Measurements from ENCODE around the gene EXD3.

EXD3 gene

DNA sequence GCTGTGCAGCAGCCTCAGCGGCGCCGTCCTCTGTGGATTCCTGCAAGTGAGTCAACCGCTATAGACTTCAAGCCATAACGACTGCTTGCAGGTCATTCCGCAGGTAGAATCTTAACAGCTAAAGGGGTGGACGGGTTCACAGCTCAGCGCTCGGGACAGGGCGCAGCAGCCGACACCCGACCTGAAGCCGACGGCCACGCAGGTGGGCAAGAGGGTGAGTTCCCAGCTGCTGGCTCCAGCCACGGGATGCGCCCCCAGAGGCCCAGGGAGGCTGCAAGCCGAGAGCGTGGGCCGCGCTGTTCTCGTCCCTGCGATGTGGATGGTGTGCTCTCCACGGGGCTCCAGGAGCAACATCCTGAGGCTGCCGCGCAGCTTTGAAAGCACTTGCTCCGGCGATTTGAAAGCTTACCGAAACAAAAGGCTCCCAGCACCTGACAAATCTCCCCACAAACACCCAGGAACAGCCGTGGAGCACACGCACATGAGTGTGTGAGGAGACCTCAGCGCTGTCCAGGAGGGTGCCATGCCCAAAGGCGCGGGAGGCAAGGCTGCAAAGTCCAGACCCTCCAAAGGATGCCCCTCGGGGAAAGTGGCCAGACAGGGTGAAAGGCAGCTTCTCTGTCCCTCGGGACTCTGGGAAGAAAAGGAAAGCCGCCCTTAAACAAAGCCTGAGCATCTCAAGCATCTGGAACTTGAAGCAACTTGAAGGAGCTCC is 48.7 kb downstream of the EXD3 start:
- no peak for DNase-seq

- DNase-seq: no peak
These were observed 49.4 kb downstream of the EXD3 start for GRCh38 chr9:137373611-137373980.

- DNase-seq: no peak
These were observed 50.0 kb downstream of the EXD3 start for GRCh38 chr9:137372693-137373610.

GRCh38 chr9:137371946-137372651 is 50.9 kb downstream of the EXD3 start:
- no peak for DNase-seq

DNA sequence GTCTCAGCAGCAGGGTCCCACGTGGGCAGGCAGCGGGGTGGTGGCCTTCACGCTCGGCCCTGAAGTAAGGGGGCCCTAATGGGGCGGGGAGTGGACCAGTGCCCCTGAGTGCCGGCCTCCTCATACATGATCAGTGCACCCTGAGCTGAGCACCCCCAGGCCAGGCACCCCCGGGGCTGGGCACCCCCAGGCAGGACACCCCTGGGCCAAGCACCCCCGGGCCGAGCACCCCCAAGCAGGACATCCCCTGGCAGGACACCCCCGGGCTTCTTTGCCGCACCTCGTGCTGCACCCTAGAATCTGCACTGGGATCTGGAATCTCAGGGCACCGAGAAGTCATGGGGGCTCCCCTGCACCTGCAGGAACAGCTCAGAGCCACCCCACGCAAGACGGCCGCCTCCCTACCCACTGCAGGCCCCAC is 51.4 kb downstream of the EXD3 start:
- DNase-seq: no peak

GRCh38 chr9:137370865-137371520 is 52.0 kb downstream of the EXD3 start:
- no peak for DNase-seq

DNA sequence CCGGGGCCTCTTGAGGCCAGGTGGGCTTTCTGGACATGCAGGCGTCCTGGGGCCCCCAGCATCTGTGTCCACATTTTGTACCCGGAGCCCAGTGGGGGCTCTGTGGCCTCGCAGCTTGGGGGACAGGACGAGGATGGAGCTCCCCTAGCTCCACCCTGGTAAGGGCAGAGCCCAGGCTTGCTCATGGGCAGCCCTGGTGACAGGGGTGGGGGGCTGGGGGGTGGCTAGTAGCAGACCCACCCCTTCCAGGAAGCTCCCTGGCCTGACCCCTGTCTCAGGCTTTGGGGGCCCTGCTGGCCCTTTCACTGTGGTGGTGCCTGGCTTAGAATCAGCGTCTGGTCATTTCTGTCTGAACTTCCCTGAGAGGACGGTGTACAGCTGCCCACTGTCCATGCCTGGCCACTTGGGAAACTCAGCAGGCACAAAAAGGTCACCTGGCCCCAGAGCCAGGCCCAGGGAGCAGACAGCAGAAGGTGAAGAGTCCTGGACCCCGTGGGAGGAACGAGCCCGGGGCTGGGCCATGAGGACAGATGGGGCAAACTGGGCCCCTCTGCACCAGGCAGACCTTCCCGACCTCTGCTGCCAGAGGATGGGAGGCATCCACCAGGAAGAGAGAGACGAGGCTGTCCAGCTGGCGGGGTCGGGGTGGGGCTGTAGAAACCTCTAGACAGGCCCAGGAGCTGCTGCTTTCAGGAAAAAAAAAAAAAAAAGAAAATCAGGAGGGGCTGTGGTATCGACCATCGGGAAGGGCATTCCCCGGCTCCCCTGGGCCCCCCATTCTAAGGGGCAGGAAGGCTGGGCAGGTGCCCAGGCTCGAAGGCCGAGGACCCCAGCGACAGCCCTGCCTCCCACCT is 52.8 kb downstream of the EXD3 start:
- DNase-seq: no peak

DNA sequence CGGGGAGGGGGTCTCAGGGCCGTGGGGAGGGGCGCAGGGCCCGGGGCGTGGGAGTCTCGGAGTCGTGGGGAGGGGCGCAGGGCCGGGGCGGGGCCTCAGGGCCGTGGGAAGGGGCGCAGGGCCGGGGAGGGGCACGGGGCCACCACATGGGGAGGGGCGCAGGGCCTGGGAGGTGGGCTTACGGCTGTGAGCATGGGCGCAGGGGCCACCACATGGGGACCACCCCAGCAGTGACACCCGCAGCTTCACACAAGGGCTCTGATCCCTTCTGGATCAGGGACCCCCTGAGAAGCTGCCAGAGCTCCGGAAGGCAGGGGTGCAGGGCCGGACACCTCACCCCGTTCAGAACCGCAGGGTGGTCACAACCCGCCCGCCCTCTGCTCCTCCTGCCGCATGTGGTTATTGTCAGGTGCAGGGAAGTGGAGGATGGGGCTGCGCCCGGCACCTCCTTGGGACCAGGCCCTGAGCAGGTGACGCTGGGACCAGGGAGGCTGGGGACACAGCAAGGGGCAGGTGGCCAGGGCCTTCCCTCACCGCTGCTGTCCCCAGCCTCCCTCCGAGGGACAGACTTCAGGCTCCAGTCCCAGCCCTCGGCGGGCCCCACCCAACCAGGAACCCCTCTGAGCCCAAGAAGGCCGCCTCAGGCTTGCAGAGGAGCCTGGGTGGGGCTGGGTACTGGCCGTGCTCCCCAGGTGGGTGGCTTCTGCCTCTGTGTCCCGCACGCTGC is 53.7 kb downstream of the EXD3 start:
- no peak for DNase-seq

GRCh38 chr9:137368431-137369035 is 54.4 kb downstream of the EXD3 start:
- DNase-seq: no peak

DNA sequence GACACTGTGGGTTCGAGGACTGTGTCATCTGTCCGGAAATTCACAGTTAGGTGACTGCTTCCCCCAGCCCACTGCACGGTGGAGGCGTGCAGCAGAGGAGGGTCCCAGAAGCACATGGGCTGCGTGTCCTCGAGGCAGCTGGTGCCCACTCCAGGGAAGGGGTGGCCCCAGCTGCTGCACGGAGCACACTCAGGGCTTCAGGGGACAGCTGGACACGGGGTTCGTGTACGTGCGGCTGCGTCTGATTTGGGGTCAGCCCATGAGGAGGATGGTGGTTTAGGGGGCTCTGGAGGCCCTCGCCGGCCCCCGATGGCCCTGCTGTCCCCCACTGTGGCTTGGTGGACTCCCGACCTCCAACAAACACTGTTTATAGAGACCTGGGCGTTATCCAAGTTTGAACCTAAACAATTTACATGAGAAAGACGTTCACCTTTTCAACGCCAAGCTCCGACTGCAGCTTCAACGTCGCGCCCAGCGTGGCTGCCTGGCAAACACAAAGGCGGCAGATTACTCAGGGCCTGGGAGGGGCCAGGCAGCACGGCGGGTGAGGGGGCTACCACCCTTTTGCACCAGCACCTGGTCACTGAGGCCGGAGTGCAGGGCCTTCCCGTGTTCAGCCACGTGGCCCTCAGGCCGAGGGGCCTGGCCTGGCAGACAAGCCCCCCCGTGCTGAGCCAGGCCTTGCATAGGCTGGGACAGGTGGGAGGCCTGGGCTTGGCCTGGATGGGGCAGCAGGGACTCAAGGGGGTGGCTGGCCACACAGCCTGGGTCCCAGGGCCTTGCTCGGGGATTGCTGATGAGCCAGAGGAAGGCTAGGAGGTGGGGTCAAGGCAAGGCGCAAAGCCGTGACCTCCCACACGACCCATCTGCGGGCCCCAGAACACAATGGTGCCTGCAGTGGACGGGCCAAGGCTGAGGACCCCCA is 55.2 kb downstream of the EXD3 start:
- no peak for DNase-seq

- DNase-seq: no peak
These were observed 56.0 kb downstream of the EXD3 start for GRCh38 chr9:137366891-137367381.

- DNase-seq: no peak
These were observed 56.5 kb downstream of the EXD3 start for GRCh38 chr9:137366445-137366810.

DNA sequence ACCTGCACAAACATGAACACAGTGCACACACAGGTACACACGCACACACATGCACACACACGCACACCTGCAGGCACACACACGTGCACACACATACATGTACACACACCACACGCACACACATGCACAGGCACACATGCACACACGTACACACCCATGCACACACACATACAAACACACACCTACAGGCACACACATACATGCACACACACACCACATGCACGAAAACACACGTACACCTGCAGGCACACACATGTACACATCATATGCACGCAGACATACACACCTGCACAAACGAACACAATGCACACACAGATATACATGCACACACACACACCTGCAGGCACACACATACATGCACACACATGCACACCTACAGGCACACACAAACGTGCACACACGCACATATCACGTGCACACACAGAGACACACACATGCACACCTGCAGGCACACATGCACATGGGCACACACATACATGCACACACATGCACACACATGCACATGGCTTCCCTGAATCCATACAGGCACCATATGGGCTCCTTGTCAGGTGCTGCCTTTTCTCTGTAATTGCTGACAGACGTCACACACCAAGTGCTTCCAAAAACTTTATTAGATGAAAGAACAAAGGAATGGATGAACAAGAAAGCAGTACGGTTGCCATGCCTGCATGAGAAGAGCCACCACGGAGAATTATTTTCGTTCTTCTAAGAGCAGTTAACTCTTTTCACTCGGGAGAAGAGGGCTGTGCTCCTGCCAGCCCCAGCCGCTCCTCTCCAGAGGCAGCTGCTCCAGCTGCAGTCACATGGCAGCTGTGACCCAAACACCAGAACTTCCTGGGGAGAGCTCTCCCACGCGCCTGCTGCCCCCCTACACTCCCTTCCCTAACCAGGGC is 57.2 kb downstream of the EXD3 start:
- DNase-seq: no peak

GRCh38 chr9:137365056-137365455 is 57.9 kb downstream of the EXD3 start:
- DNase-seq: no peak

DNA sequence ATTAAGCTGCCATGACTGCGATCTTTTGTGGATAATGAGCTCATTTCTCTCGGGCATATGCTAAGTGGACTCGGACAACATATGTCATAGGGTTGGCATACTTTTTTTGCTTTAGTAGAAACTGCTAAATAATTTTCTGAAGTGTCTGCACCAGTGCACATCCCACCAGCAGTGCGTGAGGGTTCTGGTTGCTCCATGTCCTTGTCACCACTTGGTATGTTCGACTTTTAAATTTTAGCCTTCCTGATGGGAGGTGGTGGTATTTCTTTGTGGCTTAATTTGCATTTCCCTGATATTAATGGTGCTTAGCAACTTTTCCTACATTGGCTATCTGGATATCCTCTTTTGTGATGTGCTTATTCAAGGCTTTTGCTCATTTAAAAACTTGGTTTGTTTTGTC is 63.1 kb downstream of the EXD3 start:
- DNase-seq: no peak

- DNase-seq: no peak
These were observed 64.8 kb downstream of the EXD3 start for GRCh38 chr9:137358126-137358525.

DNA sequence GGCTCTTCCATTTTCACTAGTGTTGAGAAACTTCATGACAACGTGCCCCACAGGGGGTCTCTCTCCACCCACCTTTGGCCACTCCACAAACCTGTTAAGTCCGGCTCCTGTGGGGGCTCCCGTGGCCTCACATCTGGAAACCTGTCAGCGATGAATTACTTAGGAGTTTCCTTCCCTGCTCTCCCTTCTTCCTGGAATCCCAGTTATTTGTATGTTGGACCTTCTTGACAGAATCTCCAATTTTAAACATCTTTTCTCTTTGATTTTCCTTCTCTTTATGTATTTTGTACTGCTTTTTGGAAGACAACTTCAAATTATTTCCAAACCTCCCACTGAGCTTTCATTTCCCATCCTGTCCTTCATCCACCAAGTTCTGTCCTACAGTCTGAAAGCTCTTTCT is 65.8 kb downstream of the EXD3 start:
- DNase-seq: no peak

- no peak for DNase-seq
These were observed 67.1 kb downstream of the EXD3 start for GRCh38 chr9:137355761-137356365.

Data from NCI-H1436 (cell line).